Gastroesophageal sphincter (tissue), 3 donors: ENCODE results near the gene PTPRN2.

Experiments
- CTCF ChIP-seq, 4 experiments: fragments of 200-600 bp in 2 of 4; fragments of 450-650 bp in 2 of 4; sonication (generic) in 1 of 4; IDR thresholded peaks; one replicate each; pipeline ENCODE4 v1.5.1; 2017 to 2019; ENCODE audit warnings: antibody characterized with exemption in 4 of 4, mild to moderate bottlenecking in 2 of 4, moderate library complexity in 2 of 4
- POLR2A ChIP-seq, 2 donors: fragments of 450-650 bp; IDR thresholded peaks; one replicate each; pipeline ENCODE4 v1.6.1; 2017; ENCODE audit warnings: antibody characterized with exemption in 2 of 2, mild to moderate bottlenecking in 2 of 2, moderate library complexity in 1 of 2

- no peak for TF ChIP-seq CTCF (IDR thresholded peaks at IDR 0.05)
- TF ChIP-seq POLR2A (IDR thresholded peaks at IDR 0.05): no peak
Measured at GRCh38 chr7:157929671-157930070, 658.0 kb downstream of the PTPRN2 start.
